Naive thymus-derived CD4-positive, alpha-beta T cell (primary cell): ENCODE measurements around the gene TARP.

Experiments
- ATAC-seq: fragments of 150-1000 bp; cut with Tn5 transposase; 2 replicates; pipeline ENCODE4 v1.10.0; 2021; ENCODE audit warnings: mild to moderate bottlenecking, moderate library complexity
- CTCF ChIA-PET: fragments of 350-600 bp; sonication (Branson Sonifier 250); formaldehyde crosslinking; loops from one replicate; lab custom pipeline; 2021; ENCODE audit warnings: antibody characterized with exemption; lab: Charles Lee
- POLR2A ChIA-PET: fragments of 350-600 bp; sonication (Branson Sonifier 250); formaldehyde crosslinking; loops from one replicate; lab custom pipeline; 2021; ENCODE audit warnings: antibody characterized with exemption, inconsistent platforms; lab: Charles Lee
- DNase-seq, 9 donors: peaks; one replicate each; pipeline versions ENCODE4 v3.0.0 to v3.0.0-alpha.2; 2020 to 2022; ENCODE audit warnings: mixed read lengths in 1 of 9
- H3K27ac ChIP-seq: one replicate; pipeline ENCODE4 v1.7.0; 2013; ENCODE audit warnings: mild to moderate bottlenecking, low read depth, low read length, moderate library complexity
- H3K27me3 ChIP-seq, 2 donors: one replicate each; pipeline ENCODE4 v1.7.0; 2013; ENCODE audit warnings: low read length in 2 of 2, mild to moderate bottlenecking in 2 of 2, moderate library complexity in 2 of 2; ENCODE audit not compliant: control insufficient read depth in 2 of 2, insufficient read depth in 2 of 2
- H3K36me3 ChIP-seq, 3 experiments: 1 replicate in 2 of 3; 2 replicates in 1 of 3; pipeline ENCODE4 v1.7.0; 2013; ENCODE audit warnings: low read length in 3 of 3, mild to moderate bottlenecking in 3 of 3, moderate library complexity in 1 of 3; ENCODE audit not compliant: insufficient read depth in 3 of 3, control insufficient read depth in 2 of 3
- H3K4me1 ChIP-seq, 2 donors: one replicate each; pipeline ENCODE4 v1.7.0; 2013; ENCODE audit warnings: low read length in 2 of 2, mild to moderate bottlenecking in 2 of 2, moderate library complexity in 1 of 2; ENCODE audit not compliant: control insufficient read depth in 2 of 2, insufficient read depth in 2 of 2
- H3K4me3 ChIP-seq: 2 replicates; pipeline ENCODE4 v1.7.0; 2013; ENCODE audit warnings: mild to moderate bottlenecking, low read length
- H3K9me3 ChIP-seq, 3 experiments: 1 replicate in 2 of 3; 2 replicates in 1 of 3; pipeline ENCODE4 v1.7.0; 2013; ENCODE audit warnings: low read length in 3 of 3; ENCODE audit not compliant: control insufficient read depth in 2 of 3
- H3K27ac Mint-ChIP-seq, 9 donors: one replicate each; pipeline ENCODE4 v1.8.0; 2020 to 2022; ENCODE audit warnings: mixed read lengths in 9 of 9, mild to moderate bottlenecking in 8 of 9, moderate library complexity in 5 of 9, inconsistent platforms in 2 of 9
- H3K27me3 Mint-ChIP-seq, 5 donors: one replicate each; pipeline ENCODE4 v1.8.0; 2021 to 2022; ENCODE audit warnings: mixed read lengths in 5 of 5, mild to moderate bottlenecking in 1 of 5
- H3K36me3 Mint-ChIP-seq, 5 donors: one replicate each; pipeline ENCODE4 v1.8.0; 2020 to 2022; ENCODE audit warnings: mixed read lengths in 5 of 5, mild to moderate bottlenecking in 3 of 5, inconsistent platforms in 1 of 5
- H3K4me1 Mint-ChIP-seq, 7 donors: one replicate each; pipeline ENCODE4 v1.8.0; 2020 to 2022; ENCODE audit warnings: mixed read lengths in 7 of 7, mild to moderate bottlenecking in 3 of 7, inconsistent platforms in 1 of 7
- H3K4me3 Mint-ChIP-seq, 10 donors: one replicate each; pipeline ENCODE4 v1.8.0; 2020 to 2022; ENCODE audit warnings: mild to moderate bottlenecking in 10 of 10, mixed read lengths in 10 of 10, moderate library complexity in 6 of 10, inconsistent platforms in 2 of 10
- H3K9me3 Mint-ChIP-seq, 11 donors: one replicate each; pipeline ENCODE4 v1.8.0; 2020 to 2022; ENCODE audit warnings: mixed read lengths in 11 of 11, mild to moderate bottlenecking in 4 of 11, inconsistent platforms in 1 of 11, moderate library complexity in 1 of 11
- intact Hi-C, 2 donors: fragments of 100-400 bp; cut with micrococcal nuclease; formaldehyde crosslinking; loops; one replicate each; pipeline ENCODE4 v1.15.1; 2023

The TARP gene

DNA sequence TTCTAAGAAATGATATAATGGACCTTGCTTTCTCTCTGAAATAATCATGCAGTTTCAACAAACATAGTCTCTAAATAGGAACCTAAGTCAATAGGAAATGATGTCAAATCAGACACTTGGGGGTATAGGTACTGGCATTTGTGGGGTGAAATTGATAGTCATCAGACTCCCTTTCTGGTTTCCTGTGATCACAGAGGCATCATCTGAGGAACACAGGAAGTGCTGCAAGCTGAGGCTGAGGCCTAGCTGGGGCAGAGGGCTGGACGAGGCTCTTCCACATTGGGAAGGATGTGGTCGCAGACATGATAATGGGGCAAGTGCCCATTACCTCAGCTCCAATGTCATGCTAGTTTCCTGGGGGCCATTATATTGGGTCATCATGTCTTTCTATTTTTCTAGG, 33.5 kb upstream of the TARP start:
- DNase-seq = peak in 2 of 9 donors; percentile 20 to 46
- no peak overlapping the region for H3K4me3 ChIP-seq
- peaks cover 0 to 3% (median 0%) of the 10 kb centered on the region in 11 donors for H3K9me3 Mint-ChIP-seq
- intact Hi-C loops = no loop called here
- POLR2A ChIA-PET = interaction anchor here (0.6 kb wide), 1 partner anchor 1426 kb away, joined by 3 read pairs; no protein-coding TSS in a partner anchor
- H3K36me3 ChIP-seq = no peaks in the 10 kb centered on the region
- no peak overlapping the region for H3K27ac ChIP-seq
- no peaks in the 10 kb centered on the region for H3K27me3 ChIP-seq
- CTCF ChIA-PET = no interaction called here
- ATAC-seq = peak; percentile 48
- H3K4me3 Mint-ChIP-seq = peak overlapping the region in 7 of 10 donors; percentile 31 to 62 (median 60)
- H3K36me3 Mint-ChIP-seq = no peaks in the 10 kb centered on the region
- no peaks in the 10 kb centered on the region for H3K27me3 Mint-ChIP-seq
- peak overlapping the region; percentile 67 to 92 (median 83) for H3K27ac Mint-ChIP-seq
- peaks cover 0 to 39% (median 11%) of the 10 kb centered on the region in 7 donors for H3K4me1 Mint-ChIP-seq
- H3K9me3 ChIP-seq = no peaks in the 10 kb centered on the region
- H3K4me1 ChIP-seq = peaks cover 9 to 10% of the 10 kb centered on the region in 2 donors

GRCh38 chr7:38306171-38306570, 32.7 kb upstream of the TARP start:
- Histone ChIP-seq H3K4me3 (no peak overlapping the region), H3K27ac (no peak overlapping the region), H3K36me3 (no peaks in the 10 kb centered on the region), H3K9me3 (no peaks in the 10 kb centered on the region), H3K27me3 (no peaks in the 10 kb centered on the region), H3K4me1 (peaks cover 9 to 10% of the 10 kb centered on the region in 2 donors)
- intact Hi-C loops = no loop called here
- Mint-ChIP-seq H3K27me3 (no peaks in the 10 kb centered on the region), H3K4me1 (peaks cover 0 to 39% (median 11%) of the 10 kb centered on the region in 7 donors), H3K4me3 (peak overlapping the region in 3 of 10 donors; percentile 38 to 60 (median 39)), H3K36me3 (no peaks in the 10 kb centered on the region), H3K27ac (peak overlapping the region in 7 of 9 donors; percentile 22 to 87 (median 67)), H3K9me3 (peaks cover 0 to 3% (median 0%) of the 10 kb centered on the region in 11 donors)
- ATAC-seq (no peak), DNase-seq (no peak)
- CTCF ChIA-PET = no interaction called here
- POLR2A ChIA-PET = interaction anchor here (0.6 kb wide), 1 partner anchor 1427 kb away, joined by 3 read pairs; no protein-coding TSS in a partner anchor

GRCh38 chr7:38303866-38304265, 30.4 kb upstream of the TARP start:
- Mint-ChIP-seq H3K4me1 (peaks cover 0 to 22% (median 11%) of the 10 kb centered on the region in 7 donors), H3K27ac (peak overlapping the region in 5 of 9 donors; percentile 46 to 87 (median 79)), H3K9me3 (peaks cover 0 to 3% (median 0%) of the 10 kb centered on the region in 11 donors), H3K36me3 (peaks cover 0 to 1% (median 0%) of the 10 kb centered on the region in 5 donors), H3K4me3 (peak overlapping the region in 6 of 10 donors; percentile 59 to 84 (median 74)), H3K27me3 (no peaks in the 10 kb centered on the region)
- peaks cover 9 to 10% of the 10 kb centered on the region in 2 donors for H3K4me1 ChIP-seq
- CTCF ChIA-PET = no interaction called here
- POLR2A ChIA-PET = interaction anchor here (1.4 to 1.5 kb wide), 2 partner anchors 9 to 17 kb away, joined by 3 to 4 read pairs; no protein-coding TSS in a partner anchor
- no peaks in the 10 kb centered on the region for H3K27me3 ChIP-seq
- peak overlapping the region; percentile 43 for H3K4me3 ChIP-seq
- H3K36me3 ChIP-seq = no peaks in the 10 kb centered on the region
- DNase-seq (no peak), ATAC-seq (no peak)
- no peak overlapping the region for H3K27ac ChIP-seq
- intact Hi-C loops = loop anchor here in 1 of 2 donors (2.0 to 5.0 kb wide), 2 partner anchors 15 to 72 kb away; no protein-coding TSS in a partner anchor
- no peaks in the 10 kb centered on the region for H3K9me3 ChIP-seq

DNA sequence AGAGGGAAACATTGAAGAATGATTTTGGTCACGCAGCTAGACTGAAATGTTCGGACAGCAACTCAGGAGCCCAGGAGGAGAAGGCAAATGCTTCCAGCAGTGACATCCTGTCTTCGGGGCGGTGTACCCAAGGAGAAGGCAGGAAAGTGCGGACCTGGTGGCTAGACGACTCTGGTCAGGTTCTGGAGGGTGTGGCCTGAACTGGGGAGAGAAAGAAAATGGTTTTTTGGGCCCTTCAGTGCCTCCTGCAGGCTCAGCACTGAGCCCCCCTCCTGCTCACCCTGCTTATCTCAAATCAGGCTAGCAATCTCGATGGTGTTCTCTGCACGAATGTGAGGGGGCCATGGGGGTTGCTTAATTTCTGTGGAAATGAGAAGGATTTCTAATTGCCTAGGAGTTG, 26.7 kb upstream of the TARP start:
- Mint-ChIP-seq H3K36me3 (peaks cover 0 to 1% (median 0%) of the 10 kb centered on the region in 5 donors), H3K4me1 (peaks cover 0 to 10% (median 6%) of the 10 kb centered on the region in 7 donors), H3K27ac (peak overlapping the region in 8 of 9 donors; percentile 42 to 88 (median 70)), H3K27me3 (no peaks in the 10 kb centered on the region), H3K4me3 (peak overlapping the region; percentile 58 to 84 (median 81)), H3K9me3 (no peaks in the 10 kb centered on the region)
- intact Hi-C loops = loop anchor here (2.0 to 5.0 kb wide), 4 partner anchors 25 to 68 kb away; no protein-coding TSS in a partner anchor
- no peaks in the 10 kb centered on the region for H3K4me1 ChIP-seq
- ChIA-PET CTCF (no interaction called here), POLR2A (interaction anchor here (0.7 kb wide), 1 partner anchor 14 kb away, joined by 4 read pairs; no protein-coding TSS in a partner anchor)
- DNase-seq = no peak
- H3K4me3 ChIP-seq = peak overlapping the region; percentile 50
- no peaks in the 10 kb centered on the region for H3K9me3 ChIP-seq
- no peaks in the 10 kb centered on the region for H3K36me3 ChIP-seq
- peak; percentile 40 for ATAC-seq
- no peaks in the 10 kb centered on the region for H3K27me3 ChIP-seq
- peak overlapping the region; percentile 14 for H3K27ac ChIP-seq

DNA sequence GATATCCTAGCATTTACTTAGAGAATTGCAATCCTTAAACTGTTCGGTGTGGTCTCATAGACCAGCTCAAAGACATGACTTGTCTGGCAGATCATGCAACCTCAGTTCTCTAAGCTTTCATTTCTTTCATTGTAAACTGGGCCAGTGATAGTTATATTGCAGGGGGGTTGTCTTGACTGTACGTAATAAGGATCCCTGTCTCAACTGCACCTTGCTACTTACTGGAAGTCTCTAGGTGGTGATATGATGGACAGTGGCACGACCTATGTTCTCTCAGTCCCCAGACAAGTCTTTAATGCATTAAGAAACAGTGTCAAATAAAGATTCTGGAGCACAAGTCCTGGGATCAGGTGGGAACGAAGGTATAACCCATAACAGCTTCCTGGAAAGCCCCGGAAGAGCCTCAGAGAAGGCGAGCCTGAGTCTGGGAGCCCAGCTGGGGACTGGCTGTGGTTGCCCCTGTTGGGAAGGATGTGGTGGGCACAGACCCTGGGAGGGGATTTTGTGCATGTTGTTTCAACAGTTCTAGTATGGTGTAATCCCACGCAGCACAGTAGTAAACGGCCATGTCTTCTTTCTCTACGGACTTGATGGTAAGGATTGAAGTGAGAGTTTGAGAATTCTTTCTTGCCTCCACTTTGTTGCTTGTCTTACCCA, 26.0 kb upstream of the TARP start:
- CTCF ChIA-PET = no interaction called here
- no peaks in the 10 kb centered on the region for H3K27me3 Mint-ChIP-seq
- peak; percentile 40 for ATAC-seq
- DNase-seq = no peak
- H3K9me3 Mint-ChIP-seq = no peaks in the 10 kb centered on the region
- peak overlapping the region; percentile 14 for H3K27ac ChIP-seq
- H3K36me3 Mint-ChIP-seq = peaks cover 0 to 1% (median 0%) of the 10 kb centered on the region in 5 donors
- H3K4me3 Mint-ChIP-seq = peak overlapping the region; percentile 58 to 84 (median 81)
- no peaks in the 10 kb centered on the region for H3K9me3 ChIP-seq
- no peaks in the 10 kb centered on the region for H3K27me3 ChIP-seq
- POLR2A ChIA-PET = interaction anchor here (0.7 kb wide), 1 partner anchor 14 kb away, joined by 4 read pairs; no protein-coding TSS in a partner anchor
- no peaks in the 10 kb centered on the region for H3K36me3 ChIP-seq
- peak overlapping the region; percentile 50 for H3K4me3 ChIP-seq
- peak overlapping the region in 5 of 9 donors; percentile 56 to 88 (median 74) for H3K27ac Mint-ChIP-seq
- no peaks in the 10 kb centered on the region for H3K4me1 ChIP-seq
- intact Hi-C loops = no loop called here
- H3K4me1 Mint-ChIP-seq = peaks cover 0 to 6% (median 0%) of the 10 kb centered on the region in 7 donors

- H3K4me1 Mint-ChIP-seq = peaks cover 0 to 4% (median 0%) of the 10 kb centered on the region in 7 donors
- no peak for DNase-seq
- H3K4me3 Mint-ChIP-seq = no peak overlapping the region
- H3K27ac Mint-ChIP-seq = no peak overlapping the region
- no peaks in the 10 kb centered on the region for H3K9me3 Mint-ChIP-seq
- no peak overlapping the region for H3K27ac ChIP-seq
- intact Hi-C loops = no loop called here
- no peak overlapping the region for H3K4me3 ChIP-seq
- no peaks in the 10 kb centered on the region for H3K4me1 ChIP-seq
- H3K27me3 Mint-ChIP-seq = no peaks in the 10 kb centered on the region
- ATAC-seq = no peak
- POLR2A ChIA-PET = no interaction called here
- no peaks in the 10 kb centered on the region for H3K9me3 ChIP-seq
- H3K36me3 Mint-ChIP-seq = peaks cover 0 to 1% (median 0%) of the 10 kb centered on the region in 5 donors
- CTCF ChIA-PET = no interaction called here
- H3K27me3 ChIP-seq = no peaks in the 10 kb centered on the region
- no peaks in the 10 kb centered on the region for H3K36me3 ChIP-seq
Observed at GRCh38 chr7:38296059-38296857, 22.8 kb upstream of the TARP start.
